IMR-90 (cell line): ENCODE measurements around the gene EED. TPM values are rescaled to one million over a fixed set of nuclear protein-coding genes. Genes with fewer than 3 reads are reported as not detected.

Experiments
- ATAC-seq: fragments of 200-7000 bp; cut with Tn5 transposase; 2 replicates; pipeline ENCODE4 v1.9.1; 2020; ENCODE audit warnings: low read depth, mild to moderate bottlenecking, moderate library complexity
- BruUV-seq: library from RNA; stranded (reverse); fragments of 400-500 nt; replicated peaks from 2 replicates; lab custom pipeline; 2021; lab: Mats Ljungman, UMichigan
- CTCF ChIA-PET: fragments of 300-600 bp; formaldehyde crosslinking; extraction: SDS; loops from one replicate; lab custom pipeline; 2021; ENCODE audit warnings: antibody characterized with exemption; lab: Yijun Ruan, JAX
- POLR2A ChIA-PET: fragments of 300-600 bp; sonication (Branson Sonifier 250); formaldehyde crosslinking; loops from one replicate; lab custom pipeline; 2022; ENCODE audit warnings: antibody characterized with exemption; ENCODE audit not compliant: unreplicated experiment; lab: Charles Lee
- DNase-seq: peaks from one replicate; pipeline ENCODE4 v3.0.0; 2013
- H2AFZ ChIP-seq: replicated peaks from 2 replicates; pipeline ENCODE3; 2013; ENCODE audit warnings: low read length, mild to moderate bottlenecking; ENCODE audit not compliant: poor library complexity
- H2AK5ac ChIP-seq: 2 replicates; pipeline ENCODE4 v1.6.1; 2013; ENCODE audit warnings: low read depth, low read length, inconsistent platforms
- H2AK9ac ChIP-seq: replicated peaks from 2 replicates; pipeline ENCODE3; 2013; ENCODE audit warnings: mild to moderate bottlenecking, low read depth, low read length, moderate library complexity; ENCODE audit not compliant: poor library complexity
- H2BK120ac ChIP-seq: 2 replicates; pipeline ENCODE4 v1.6.1; 2013; ENCODE audit warnings: low read depth, low read length, inconsistent platforms
- H2BK15ac ChIP-seq: 3 replicates; pipeline ENCODE4 v1.6.1; 2013; ENCODE audit warnings: low read depth, low read length, inconsistent platforms
- H2BK20ac ChIP-seq: 2 replicates; pipeline ENCODE4 v1.6.1; 2013; ENCODE audit warnings: low read depth, mild to moderate bottlenecking, inconsistent platforms, low read length, moderate library complexity
- H2BK5ac ChIP-seq: 2 replicates; pipeline ENCODE4 v1.6.1; 2013; ENCODE audit warnings: mild to moderate bottlenecking, low read depth, low read length, inconsistent platforms; ENCODE audit not compliant: poor library complexity, severe bottlenecking
- H3K14ac ChIP-seq: replicated peaks from 2 replicates; pipeline ENCODE4 v1.6.1; 2013; ENCODE audit warnings: low read depth, low read length, inconsistent platforms
- H3K18ac ChIP-seq: 2 replicates; pipeline ENCODE4 v1.6.1; 2013; ENCODE audit warnings: low read depth, low read length, control low read depth
- H3K23ac ChIP-seq: 2 replicates; pipeline ENCODE4 v1.6.1; 2013; ENCODE audit warnings: low read depth, low read length, inconsistent platforms
- H3K27ac ChIP-seq: 2 replicates; pipeline ENCODE4 v1.5.1; 2013; ENCODE audit warnings: mild to moderate bottlenecking, control low read depth, low read length; ENCODE audit not compliant: insufficient read depth
- H3K27me3 ChIP-seq: 2 replicates; pipeline ENCODE4 v1.6.1; 2013; ENCODE audit warnings: low read length; ENCODE audit not compliant: control insufficient read depth, insufficient read depth
- H3K36me3 ChIP-seq: 2 replicates; pipeline ENCODE4 v1.6.1; 2013; ENCODE audit warnings: low read length, mixed read lengths; ENCODE audit not compliant: control insufficient read depth, insufficient read depth
- H3K4ac ChIP-seq: 2 replicates; pipeline ENCODE4 v1.6.1; 2013; ENCODE audit warnings: low read depth, low read length, inconsistent platforms
- H3K4me1 ChIP-seq: 2 replicates; pipeline ENCODE4 v1.6.1; 2013; ENCODE audit warnings: low read length, mixed read lengths; ENCODE audit not compliant: control insufficient read depth, insufficient read depth
- H3K4me2 ChIP-seq: 2 replicates; pipeline ENCODE4 v1.6.1; 2013; ENCODE audit warnings: low read depth, mild to moderate bottlenecking, control low read depth, low read length, moderate library complexity
- H3K4me3 ChIP-seq: 2 replicates; pipeline ENCODE4 v1.5.1; 2013; ENCODE audit warnings: low read depth, mild to moderate bottlenecking, control low read depth, low read length, moderate library complexity; ENCODE audit not compliant: insufficient read depth
- H3K56ac ChIP-seq: 2 replicates; pipeline ENCODE4 v1.6.1; 2013; ENCODE audit warnings: low read length, inconsistent platforms; ENCODE audit not compliant: insufficient read depth; ENCODE audit errors: extremely low read depth
- H3K79me1 ChIP-seq, 2 experiments: 2 replicates each; pipeline ENCODE4 v1.6.1; 2013; ENCODE audit warnings: low read length in 2 of 2, inconsistent platforms in 1 of 2, low read depth in 1 of 2
- H3K9ac ChIP-seq: 2 replicates; pipeline ENCODE4 v1.6.1; 2013; ENCODE audit warnings: low read depth, low read length, control low read depth
- H3K9me1 ChIP-seq: 2 replicates; pipeline ENCODE4 v1.6.1; 2013; ENCODE audit warnings: low read length, inconsistent platforms; ENCODE audit not compliant: insufficient read depth
- H3K9me3 ChIP-seq: 2 replicates; pipeline ENCODE4 v1.6.1; 2013; ENCODE audit warnings: low read length; ENCODE audit not compliant: control insufficient read depth, insufficient read depth
- H4K20me1 ChIP-seq: 2 replicates; pipeline ENCODE4 v1.6.1; 2013; ENCODE audit warnings: low read length, inconsistent platforms; ENCODE audit not compliant: insufficient read depth
- H4K5ac ChIP-seq: 2 replicates; pipeline ENCODE4 v1.6.1; 2013; ENCODE audit warnings: mild to moderate bottlenecking, low read depth, low read length, control low read depth
- H4K8ac ChIP-seq, 2 experiments: 2 replicates each; pipeline ENCODE4 v1.6.1; 2013; ENCODE audit warnings: low read depth in 2 of 2, low read length in 2 of 2, control low read depth in 1 of 2, inconsistent platforms in 1 of 2
- H4K91ac ChIP-seq: 2 replicates; pipeline ENCODE4 v1.6.1; 2013; ENCODE audit warnings: low read depth, low read length, inconsistent platforms; ENCODE audit not compliant: insufficient read depth
- BHLHE40 ChIP-seq: fragments of 150-350 bp; IDR thresholded peaks from 2 replicates; pipeline ENCODE4 v1.6.1; 2016; ENCODE audit warnings: mild to moderate bottlenecking, low read depth, low read length
- CEBPB ChIP-seq: IDR thresholded peaks from 2 replicates; pipeline ENCODE4 v1.6.1; 2012; ENCODE audit warnings: low read depth, low read length, improper control_type of control experiment
- CHD1 ChIP-seq: IDR thresholded peaks from 2 replicates; pipeline ENCODE4 v1.6.1; 2012; ENCODE audit warnings: low read depth, low read length, improper control_type of control experiment
- FOS ChIP-seq: fragments of 150-350 bp; IDR thresholded peaks from 2 replicates; pipeline ENCODE4 v1.6.1; 2016; ENCODE audit warnings: low read depth, low read length
- MAFK ChIP-seq: IDR thresholded peaks from 2 replicates; pipeline ENCODE4 v1.6.1; 2012; ENCODE audit warnings: low read depth, low read length, improper control_type of control experiment
- MAZ ChIP-seq: IDR thresholded peaks from 2 replicates; pipeline ENCODE4 v1.6.1; 2012; ENCODE audit warnings: low read depth, mild to moderate bottlenecking, low read length, improper control_type of control experiment, moderate library complexity, borderline replicate concordance
- MXI1 ChIP-seq: IDR thresholded peaks from 2 replicates; pipeline ENCODE4 v1.6.1; 2012; ENCODE audit warnings: low read depth, mild to moderate bottlenecking, low read length, moderate library complexity, borderline replicate concordance
- NFE2L2 ChIP-seq: fragments of 150-350 bp; IDR thresholded peaks from 2 replicates; pipeline ENCODE4 v1.6.1; 2016; ENCODE audit warnings: low read depth, mild to moderate bottlenecking, low read length
- POLR2A ChIP-seq: IDR thresholded peaks from 2 replicates; pipeline ENCODE4 v1.6.1; 2012; ENCODE audit warnings: mild to moderate bottlenecking, low read depth, low read length
- RAD21 ChIP-seq: IDR thresholded peaks from 2 replicates; pipeline ENCODE4 v1.6.1; 2012; ENCODE audit warnings: low read length, improper control_type of control experiment
- RCOR1 ChIP-seq: IDR thresholded peaks from 2 replicates; pipeline ENCODE4 v1.6.1; 2012; ENCODE audit warnings: mild to moderate bottlenecking, low read length, improper control_type of control experiment; ENCODE audit not compliant: insufficient replicate concordance
- RFX5 ChIP-seq: IDR thresholded peaks from 2 replicates; pipeline ENCODE4 v1.8.0; 2012; ENCODE audit warnings: low read depth, mild to moderate bottlenecking, low read length, moderate library complexity
- SMC3 ChIP-seq: fragments of 150-350 bp; IDR thresholded peaks from 2 replicates; pipeline ENCODE4 v1.6.1; 2016; ENCODE audit warnings: low read depth, mild to moderate bottlenecking, antibody characterized with exemption, low read length, moderate library complexity
- USF2 ChIP-seq: fragments of 150-350 bp; IDR thresholded peaks from 2 replicates; pipeline ENCODE4 v1.6.1; 2017; ENCODE audit warnings: mild to moderate bottlenecking, antibody characterized with exemption, low read length, low read depth
- WGBS, 2 experiments: methylation state at CpG; one replicate each; pipeline versions ENCODE4 v1.1.5 to v1.1.7; 2013; ENCODE audit warnings: missing lambda C conversion rate in 2 of 2; ENCODE audit not compliant: insufficient read length in 1 of 2; ENCODE audit errors: extremely low coverage in 2 of 2; 5-methylcytosine and 5-hydroxymethylcytosine counted together
- dilution Hi-C: fragments of 300-500 bp; cut with HindIII; formaldehyde crosslinking; loops from one replicate; pipeline ENCODE4 v1.14.3; 2018; ENCODE audit warnings: low sequenced_read_pairs; ENCODE audit not compliant: unreplicated experiment
- in situ Hi-C: fragments of 300-500 bp; cut with MboI; formaldehyde crosslinking; loops from 3 replicates; pipeline ENCODE4 v1.14.3; 2019; ENCODE audit warnings: low sequenced_read_pairs, inconsistent platforms, mixed read lengths
- intact Hi-C: fragments of 100-400 bp; cut with micrococcal nuclease; formaldehyde crosslinking; loops from 2 replicates; pipeline ENCODE4 v1.10.0; 2022
- polyA plus RNA-seq, 3 experiments: library from polyadenylated mRNA; depleted of rRNA; stranded (reverse); fragments of >200 nt; gene quantifications; 2 replicates each; pipeline ENCODE4 v1.2.3, GENCODE V29; 2012; ENCODE audit warnings: low replicate concordance in 1 of 3
- total RNA-seq: library from RNA; depleted of rRNA; stranded (reverse); fragments of >200 nt; gene quantifications from 2 replicates; pipeline ENCODE4 v1.2.3, GENCODE V29; 2012
- TF ChIP-seq, protein P1 (sequence below): conservative IDR thresholded peaks from 2 replicates; pipeline ENCODE4 v1.5.1; 2012; ENCODE audit warnings: mild to moderate bottlenecking, low read depth, low read length, improper control_type of control experiment

Gene EED
- total and polyA plus RNA-seq, 2 of the 4 experiments (the other 2 are of a cell fraction) = 11.1 to 11.5 TPM

DNA sequence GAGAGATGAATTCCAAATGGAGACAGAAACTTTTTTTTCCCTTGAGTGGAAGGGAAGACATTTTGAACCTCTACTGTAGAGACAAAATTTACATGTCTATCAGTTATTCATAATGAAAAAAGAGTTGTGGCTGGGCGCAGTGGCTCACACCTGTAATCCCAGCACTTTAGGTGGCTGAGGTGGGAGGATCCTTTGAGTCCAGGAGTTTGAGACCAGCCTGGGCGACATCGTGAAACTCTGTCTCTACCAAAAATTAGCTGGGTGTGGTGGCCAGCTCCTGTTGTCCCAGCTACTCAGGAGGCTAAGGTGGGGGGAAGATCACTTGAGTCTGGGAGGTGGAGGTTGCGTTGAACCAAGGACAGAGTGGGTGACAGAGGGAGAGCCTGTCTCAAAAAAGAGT, 4.1 kb downstream of the EED start:
- H3K9me3 ChIP-seq = no peaks in the 10 kb centered on the region
- peak overlapping the region; percentile 66; the same call in 1 of the 2 replicates for H3K23ac ChIP-seq
- H4K5ac ChIP-seq = no peak overlapping the region
- DNase-seq (no peak), ATAC-seq (no peak)
- H3K4me2 ChIP-seq = no peak overlapping the region
- no peak overlapping the region for H3K27ac ChIP-seq
- no peak for TF ChIP-seq RCOR1
- TF ChIP-seq RFX5 = no peak
- TF ChIP-seq SMC3 = no peak
- TF ChIP-seq MXI1 = no peak
- TF ChIP-seq, protein P1, sequence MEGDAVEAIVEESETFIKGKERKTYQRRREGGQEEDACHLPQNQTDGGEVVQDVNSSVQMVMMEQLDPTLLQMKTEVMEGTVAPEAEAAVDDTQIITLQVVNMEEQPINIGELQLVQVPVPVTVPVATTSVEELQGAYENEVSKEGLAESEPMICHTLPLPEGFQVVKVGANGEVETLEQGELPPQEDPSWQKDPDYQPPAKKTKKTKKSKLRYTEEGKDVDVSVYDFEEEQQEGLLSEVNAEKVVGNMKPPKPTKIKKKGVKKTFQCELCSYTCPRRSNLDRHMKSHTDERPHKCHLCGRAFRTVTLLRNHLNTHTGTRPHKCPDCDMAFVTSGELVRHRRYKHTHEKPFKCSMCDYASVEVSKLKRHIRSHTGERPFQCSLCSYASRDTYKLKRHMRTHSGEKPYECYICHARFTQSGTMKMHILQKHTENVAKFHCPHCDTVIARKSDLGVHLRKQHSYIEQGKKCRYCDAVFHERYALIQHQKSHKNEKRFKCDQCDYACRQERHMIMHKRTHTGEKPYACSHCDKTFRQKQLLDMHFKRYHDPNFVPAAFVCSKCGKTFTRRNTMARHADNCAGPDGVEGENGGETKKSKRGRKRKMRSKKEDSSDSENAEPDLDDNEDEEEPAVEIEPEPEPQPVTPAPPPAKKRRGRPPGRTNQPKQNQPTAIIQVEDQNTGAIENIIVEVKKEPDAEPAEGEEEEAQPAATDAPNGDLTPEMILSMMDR = no peak
- no peak for TF ChIP-seq MAZ
- TF ChIP-seq MAFK = no peak
- TF ChIP-seq RAD21 = no peak
- TF ChIP-seq POLR2A = no peak
- no peak for TF ChIP-seq CEBPB
- no peak for TF ChIP-seq BHLHE40
- no peak for TF ChIP-seq CHD1
- no peak for TF ChIP-seq USF2
- TF ChIP-seq NFE2L2 = no peak
- no peak for TF ChIP-seq FOS
- H3K4me1 ChIP-seq = no peaks in the 10 kb centered on the region
- H2AK5ac ChIP-seq = no peak overlapping the region
- no peak overlapping the region for H3K18ac ChIP-seq
- no peak overlapping the region for H3K14ac ChIP-seq
- H3K56ac ChIP-seq = no peak overlapping the region
- no TSS peak for BruUV-seq
- no peak overlapping the region for H4K91ac ChIP-seq
- 0 out of 4 replicates have a peak overlapping the region, but pooled peaks of 1 of the 2 experiments have one; percentile 25 for H4K8ac ChIP-seq
- H2BK20ac ChIP-seq = no peak overlapping the region
- no peak overlapping the region for H2BK120ac ChIP-seq
- H3K27me3 ChIP-seq = no peaks in the 10 kb centered on the region
- peaks cover 37% of the 10 kb centered on the region for H4K20me1 ChIP-seq
- H3K4me3 ChIP-seq = no peak overlapping the region
- H3K4ac ChIP-seq = no peak overlapping the region
- WGBS, 2 experiments = 100% methylated on average over 2 of the region's 4 CpGs; no CpG with 5 or more reads in 1 of the 2 experiments
- intact Hi-C loops = no loop called here
- H3K9ac ChIP-seq = no peak overlapping the region
- dilution Hi-C loops = no loop called here
- in situ Hi-C loops = no loop called here
- H3K9me1 ChIP-seq = peaks cover 6% of the 10 kb centered on the region
- H3K36me3 ChIP-seq = peaks cover 2% of the 10 kb centered on the region
- no peak overlapping the region for H2AK9ac ChIP-seq
- H3K79me1 ChIP-seq = peaks cover 7 to 39% of the 10 kb centered on the region in 2 experiments
- H2BK15ac ChIP-seq = no peak overlapping the region
- H2AFZ ChIP-seq = no peak overlapping the region
- ChIA-PET POLR2A (no interaction called here), CTCF (no interaction called here)
- no peak overlapping the region for H2BK5ac ChIP-seq
